ENCODE results near the gene CCNG2.

CCNG2 gene

GRCh38 chr4:77142646-77143028 is 14.4 kb upstream of the CCNG2 start:
- no peaks in the 10 kb centered on the region for H3K79me1 ChIP-seq (ENCODE audit: low read length)
- H3K4ac ChIP-seq (ENCODE audit: low read depth, low read length) = no peak overlapping the region
- no peak overlapping the region for H3K18ac ChIP-seq (ENCODE audit: low read length)
- H3K23ac ChIP-seq (ENCODE audit: low read length) = no peak overlapping the region
- H2AK5ac ChIP-seq (ENCODE audit: low read length) = no peak overlapping the region
- no peak overlapping the region for H3K4me2 ChIP-seq (ENCODE audit: low read length)
- no peak overlapping the region for H2BK15ac ChIP-seq (replicated peaks; ENCODE audit: low read depth)
- no peak overlapping the region for H4K5ac ChIP-seq (ENCODE audit: low read length)
- WGBS (ENCODE audit: extremely low coverage, insufficient coverage, low lambda C conversion rate) = no CpG with 5 or more reads among the region's 4 CpGs
- H3K9ac ChIP-seq (ENCODE audit: low read length) = no peak overlapping the region
- no peaks in the 10 kb centered on the region for H3K27me3 ChIP-seq (ENCODE audit: insufficient read depth, low read length, poor library complexity)
- no peak overlapping the region for H3K56ac ChIP-seq (ENCODE audit: low read length)
- H3K4me1 ChIP-seq (ENCODE audit: control insufficient read depth, low read depth, low read length) = no peaks in the 10 kb centered on the region
- no peaks in the 10 kb centered on the region for H3K79me2 ChIP-seq (ENCODE audit: control insufficient read depth, insufficient read depth, low read length)
- no peak overlapping the region for H2BK5ac ChIP-seq (ENCODE audit: low read length)
- DNase-seq = no peak
- H3K27ac ChIP-seq (ENCODE audit: low read depth, low read length) = no peak overlapping the region
- H4K8ac ChIP-seq (ENCODE audit: low read depth, low read length) = no peak overlapping the region
- H3K36me3 ChIP-seq (ENCODE audit: control insufficient read depth, insufficient read depth, low read length) = no peaks in the 10 kb centered on the region
- no peak overlapping the region for H2BK120ac ChIP-seq (ENCODE audit: low read depth, low read length)
- H3K4me3 ChIP-seq (ENCODE audit: low read length) = no peak overlapping the region

- H3K79me1 ChIP-seq (ENCODE audit: low read length) = no peaks in the 10 kb centered on the region
- H3K4me1 ChIP-seq (ENCODE audit: control insufficient read depth, low read depth, low read length) = no peaks in the 10 kb centered on the region
- H3K9ac ChIP-seq (ENCODE audit: low read length) = no peak overlapping the region
- no peak overlapping the region for H3K23ac ChIP-seq (ENCODE audit: low read length)
- no peak overlapping the region for H3K18ac ChIP-seq (ENCODE audit: low read length)
- WGBS (ENCODE audit: extremely low coverage, insufficient coverage, low lambda C conversion rate) = no CpG with 5 or more reads among the region's 3 CpGs
- H3K36me3 ChIP-seq (ENCODE audit: control insufficient read depth, insufficient read depth, low read length) = no peaks in the 10 kb centered on the region
- H3K27ac ChIP-seq (ENCODE audit: low read depth, low read length) = no peak overlapping the region
- H2BK5ac ChIP-seq (ENCODE audit: low read length) = no peak overlapping the region
- H2AK5ac ChIP-seq (ENCODE audit: low read length) = no peak overlapping the region
- H3K4me3 ChIP-seq (ENCODE audit: low read length) = no peak overlapping the region
- no peak overlapping the region for H3K56ac ChIP-seq (ENCODE audit: low read length)
- H2BK120ac ChIP-seq (ENCODE audit: low read depth, low read length) = no peak overlapping the region
- DNase-seq = no peak
- H3K4ac ChIP-seq (ENCODE audit: low read depth, low read length) = no peak overlapping the region
- no peaks in the 10 kb centered on the region for H3K79me2 ChIP-seq (ENCODE audit: control insufficient read depth, insufficient read depth, low read length)
- no peak overlapping the region for H4K8ac ChIP-seq (ENCODE audit: low read depth, low read length)
- H4K5ac ChIP-seq (ENCODE audit: low read length) = no peak overlapping the region
- H3K4me2 ChIP-seq (ENCODE audit: low read length) = no peak overlapping the region
- H2BK15ac ChIP-seq (replicated peaks; ENCODE audit: low read depth) = no peak overlapping the region
- H3K27me3 ChIP-seq (ENCODE audit: insufficient read depth, low read length, poor library complexity) = no peaks in the 10 kb centered on the region
Measured at GRCh38 chr4:77143091-77143490, 13.9 kb upstream of the CCNG2 start.

- no peak overlapping the region for H3K23ac ChIP-seq (ENCODE audit: low read length)
- H4K5ac ChIP-seq (ENCODE audit: low read length) = no peak overlapping the region
- no peaks in the 10 kb centered on the region for H3K79me1 ChIP-seq (ENCODE audit: low read length)
- no peak overlapping the region for H3K9ac ChIP-seq (ENCODE audit: low read length)
- no peak overlapping the region for H2BK15ac ChIP-seq (replicated peaks; ENCODE audit: low read depth)
- H3K4me3 ChIP-seq (ENCODE audit: low read length) = no peak overlapping the region
- H3K27ac ChIP-seq (ENCODE audit: low read depth, low read length) = no peak overlapping the region
- H4K8ac ChIP-seq (ENCODE audit: low read depth, low read length) = no peak overlapping the region
- no peak overlapping the region for H3K4ac ChIP-seq (ENCODE audit: low read depth, low read length)
- no peak overlapping the region for H3K4me2 ChIP-seq (ENCODE audit: low read length)
- H2BK5ac ChIP-seq (ENCODE audit: low read length) = no peak overlapping the region
- WGBS (ENCODE audit: extremely low coverage, insufficient coverage, low lambda C conversion rate) = no CpG with 5 or more reads among the region's 1 CpG
- no peaks in the 10 kb centered on the region for H3K27me3 ChIP-seq (ENCODE audit: insufficient read depth, low read length, poor library complexity)
- H2AK5ac ChIP-seq (ENCODE audit: low read length) = no peak overlapping the region
- no peak for DNase-seq
- no peaks in the 10 kb centered on the region for H3K4me1 ChIP-seq (ENCODE audit: control insufficient read depth, low read depth, low read length)
- H3K56ac ChIP-seq (ENCODE audit: low read length) = no peak overlapping the region
- no peaks in the 10 kb centered on the region for H3K79me2 ChIP-seq (ENCODE audit: control insufficient read depth, insufficient read depth, low read length)
- H3K18ac ChIP-seq (ENCODE audit: low read length) = no peak overlapping the region
- H3K36me3 ChIP-seq (ENCODE audit: control insufficient read depth, insufficient read depth, low read length) = no peaks in the 10 kb centered on the region
- no peak overlapping the region for H2BK120ac ChIP-seq (ENCODE audit: low read depth, low read length)
Measured at GRCh38 chr4:77145842-77146185, 11.2 kb upstream of the CCNG2 start.

GRCh38 chr4:77146186-77147078 is 10.6 kb upstream of the CCNG2 start:
- DNase-seq = peak; percentile 45
- Histone ChIP-seq H3K27ac (ENCODE audit: low read depth, low read length) (no peak overlapping the region), H3K18ac (ENCODE audit: low read length) (no peak overlapping the region), H4K8ac (ENCODE audit: low read depth, low read length) (no peak overlapping the region), H2BK15ac (replicated peaks; ENCODE audit: low read depth) (no peak overlapping the region), H3K27me3 (ENCODE audit: insufficient read depth, low read length, poor library complexity) (no peaks in the 10 kb centered on the region), H3K36me3 (ENCODE audit: control insufficient read depth, insufficient read depth, low read length) (no peaks in the 10 kb centered on the region), H2BK120ac (ENCODE audit: low read depth, low read length) (no peak overlapping the region), H3K4ac (ENCODE audit: low read depth, low read length) (no peak overlapping the region), H3K56ac (ENCODE audit: low read length) (no peak overlapping the region), H3K4me2 (ENCODE audit: low read length) (no peak overlapping the region), H3K23ac (ENCODE audit: low read length) (no peak overlapping the region), H3K4me1 (ENCODE audit: control insufficient read depth, low read depth, low read length) (no peaks in the 10 kb centered on the region), H3K79me1 (ENCODE audit: low read length) (no peaks in the 10 kb centered on the region), H3K9ac (ENCODE audit: low read length) (no peak overlapping the region), H4K5ac (ENCODE audit: low read length) (no peak overlapping the region), H3K4me3 (ENCODE audit: low read length) (no peak overlapping the region), H2BK5ac (ENCODE audit: low read length) (no peak overlapping the region), H2AK5ac (ENCODE audit: low read length) (no peak overlapping the region), H3K79me2 (ENCODE audit: control insufficient read depth, insufficient read depth, low read length) (no peaks in the 10 kb centered on the region)
- no CpG with 5 or more reads among the region's 3 CpGs for WGBS (ENCODE audit: extremely low coverage, insufficient coverage, low lambda C conversion rate)

DNA sequence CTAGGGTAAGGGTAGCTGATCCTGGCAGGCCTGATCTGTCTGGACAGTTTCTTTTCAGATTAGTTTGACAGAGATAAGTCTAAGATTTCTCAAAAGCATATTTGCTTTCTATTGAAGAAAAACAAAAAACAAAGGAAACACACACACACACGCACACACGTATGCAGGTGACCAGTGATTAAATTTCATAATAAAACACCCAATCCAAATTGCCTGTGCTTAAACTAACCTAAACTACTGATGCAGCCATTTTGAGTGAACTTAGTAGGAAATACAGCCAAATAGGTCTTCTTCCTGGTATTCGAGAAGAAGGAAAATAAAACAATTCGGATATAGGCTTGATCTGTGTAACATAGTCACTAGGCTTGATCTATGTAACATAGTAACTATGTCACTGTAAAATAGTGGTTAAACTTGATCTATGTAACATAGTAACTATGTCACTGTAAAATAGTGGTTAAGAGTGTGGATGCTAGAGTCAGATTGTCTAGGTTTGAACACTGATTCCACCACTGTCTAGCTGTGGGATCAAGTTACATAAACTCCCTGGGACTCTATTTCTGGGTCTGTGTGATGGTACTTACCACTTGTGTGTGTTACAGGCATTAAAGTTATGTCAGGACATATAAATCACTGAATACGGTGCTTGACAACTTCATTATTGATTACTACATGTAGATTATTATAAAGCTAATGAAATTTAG is 9.8 kb upstream of the CCNG2 start:
- Histone ChIP-seq H3K23ac (ENCODE audit: low read length) (no peak overlapping the region), H3K56ac (ENCODE audit: low read length) (no peak overlapping the region), H2AK5ac (ENCODE audit: low read length) (no peak overlapping the region), H3K18ac (ENCODE audit: low read length) (no peak overlapping the region), H4K5ac (ENCODE audit: low read length) (no peak overlapping the region), H3K27ac (ENCODE audit: low read depth, low read length) (no peak overlapping the region), H3K4me2 (ENCODE audit: low read length) (no peak overlapping the region), H4K8ac (ENCODE audit: low read depth, low read length) (no peak overlapping the region), H3K9ac (ENCODE audit: low read length) (no peak overlapping the region), H2BK15ac (replicated peaks; ENCODE audit: low read depth) (no peak overlapping the region), H3K4ac (ENCODE audit: low read depth, low read length) (no peak overlapping the region), H3K4me1 (ENCODE audit: control insufficient read depth, low read depth, low read length) (no peaks in the 10 kb centered on the region), H3K27me3 (ENCODE audit: insufficient read depth, low read length, poor library complexity) (no peaks in the 10 kb centered on the region), H2BK5ac (ENCODE audit: low read length) (no peak overlapping the region), H3K79me1 (ENCODE audit: low read length) (no peaks in the 10 kb centered on the region), H3K79me2 (ENCODE audit: control insufficient read depth, insufficient read depth, low read length) (no peaks in the 10 kb centered on the region), H3K4me3 (ENCODE audit: low read length) (no peak overlapping the region), H3K36me3 (ENCODE audit: control insufficient read depth, insufficient read depth, low read length) (no peaks in the 10 kb centered on the region), H2BK120ac (ENCODE audit: low read depth, low read length) (no peak overlapping the region)
- no peak for DNase-seq
- WGBS (ENCODE audit: extremely low coverage, insufficient coverage, low lambda C conversion rate) = no CpG with 5 or more reads among the region's 5 CpGs
